GM18520 (cell line): ENCODE measurements around the gene CHSY3.
A peak's percentile ranks its signal among the peaks of the same experiment; 100 is the strongest.
"Not testable (repeated sequence)": the region's sequence is repeated elsewhere in the genome, so short reads cannot be mapped to it uniquely, and the experiment has no call there.

Source experiments
- ATAC-seq: cut with Tn5 transposase; IDR thresholded peaks from one replicate; pipeline ENCODE4 v1.9.1; 2021; ENCODE audit not compliant: unreplicated experiment

CHSY3 gene

DNA sequence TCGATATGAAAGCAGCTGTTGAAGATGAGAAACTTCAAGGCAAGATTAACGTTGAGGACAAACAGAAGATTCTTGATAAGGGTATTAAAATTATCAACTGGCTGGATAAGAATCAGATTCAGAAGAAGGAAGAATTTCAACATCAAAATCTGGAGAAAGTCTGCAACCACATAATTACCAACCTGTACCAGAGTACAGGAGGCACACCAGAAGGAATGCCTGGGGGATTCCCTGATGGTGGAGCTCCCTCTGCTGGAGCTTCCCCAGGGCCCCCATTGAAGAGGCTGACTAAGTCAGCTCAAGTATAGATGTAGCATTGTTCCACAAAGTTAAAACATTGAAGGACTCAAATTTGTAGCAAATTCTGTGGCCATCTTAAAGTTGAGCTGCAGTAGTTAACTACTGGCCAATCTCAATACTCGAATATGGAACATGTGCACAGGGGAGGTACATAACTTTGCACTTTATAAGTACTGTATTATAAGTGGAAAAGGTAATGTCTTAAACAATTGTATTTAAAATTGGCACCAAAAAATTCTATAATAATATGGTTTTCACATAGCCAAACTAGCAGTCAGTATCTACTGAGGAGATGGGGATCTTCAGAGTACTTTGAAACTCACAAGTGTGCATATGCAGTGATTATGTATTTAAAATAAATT is 237.5 kb downstream of the CHSY3 start:
- ATAC-seq = peak; percentile 61

DNA sequence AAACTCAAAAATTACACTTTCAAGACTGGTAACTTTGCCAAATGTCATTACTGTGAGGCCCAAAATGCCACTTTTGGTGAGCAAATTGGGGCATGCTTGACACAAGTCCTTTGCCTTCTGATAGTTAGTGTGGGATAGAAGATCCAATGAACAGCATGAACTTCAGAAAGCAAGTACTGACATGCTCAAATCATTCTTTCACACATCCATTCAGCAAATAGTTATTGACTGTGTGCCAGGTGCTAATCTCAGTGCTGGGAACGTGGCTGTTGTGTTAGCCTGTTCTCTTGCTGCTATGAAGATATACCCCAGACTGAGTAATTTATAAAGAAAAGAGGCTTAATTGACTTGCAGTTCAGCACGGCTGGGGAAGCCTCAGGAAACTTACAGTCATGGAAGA is 247.0 kb downstream of the CHSY3 start:
- ATAC-seq = no peak

DNA sequence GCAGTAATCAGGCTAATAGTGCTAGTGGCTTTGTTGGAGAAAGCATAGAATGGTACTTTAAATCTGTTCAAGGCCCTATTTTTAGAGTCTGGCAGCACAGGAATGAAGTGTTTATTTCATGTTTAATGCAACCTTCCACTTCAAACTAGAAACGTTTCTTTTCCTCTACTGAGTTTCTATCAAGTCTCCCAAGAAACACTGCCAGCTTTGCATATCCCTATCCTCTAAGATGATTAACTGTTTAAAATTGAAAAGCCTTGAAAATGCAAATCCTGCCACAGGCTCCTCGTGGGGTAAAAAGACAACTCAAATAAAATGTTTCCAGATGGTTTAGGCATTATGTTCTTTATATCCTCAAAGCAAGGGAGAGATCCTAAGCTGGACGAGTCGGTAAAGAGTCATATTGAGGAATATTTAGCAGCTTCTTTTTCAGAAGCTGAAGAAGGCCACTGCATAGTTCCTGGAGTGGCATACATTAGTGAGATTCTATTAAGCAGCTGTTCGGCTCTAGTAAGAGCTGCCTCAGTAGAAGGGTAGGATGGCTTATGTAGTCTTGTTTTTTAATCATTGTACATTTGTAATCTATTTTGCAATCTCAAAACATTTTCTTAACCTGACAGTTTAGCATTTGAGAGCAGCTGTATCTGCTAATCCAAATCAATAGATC is 251.2 kb downstream of the CHSY3 start:
- no peak for ATAC-seq

DNA sequence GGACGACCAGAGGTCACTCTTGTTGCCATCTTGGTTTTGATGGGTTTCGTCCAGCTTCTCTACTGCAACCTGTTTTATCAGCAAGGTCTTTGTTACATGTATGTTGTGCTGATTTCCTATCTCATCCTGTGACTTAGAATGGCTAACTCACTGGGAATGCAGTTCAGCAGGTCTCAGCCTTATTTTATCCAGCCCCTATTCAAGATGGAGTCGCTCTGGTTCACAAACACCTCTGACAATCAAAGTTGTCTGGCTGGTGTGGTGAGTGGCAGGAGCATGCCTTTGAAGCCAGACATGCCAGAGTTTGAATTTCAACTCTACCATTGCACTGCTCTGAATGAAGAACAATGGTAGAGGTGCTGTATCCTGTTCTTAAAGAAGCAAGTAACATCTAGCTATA is 253.8 kb downstream of the CHSY3 start:
- no peak for ATAC-seq

DNA sequence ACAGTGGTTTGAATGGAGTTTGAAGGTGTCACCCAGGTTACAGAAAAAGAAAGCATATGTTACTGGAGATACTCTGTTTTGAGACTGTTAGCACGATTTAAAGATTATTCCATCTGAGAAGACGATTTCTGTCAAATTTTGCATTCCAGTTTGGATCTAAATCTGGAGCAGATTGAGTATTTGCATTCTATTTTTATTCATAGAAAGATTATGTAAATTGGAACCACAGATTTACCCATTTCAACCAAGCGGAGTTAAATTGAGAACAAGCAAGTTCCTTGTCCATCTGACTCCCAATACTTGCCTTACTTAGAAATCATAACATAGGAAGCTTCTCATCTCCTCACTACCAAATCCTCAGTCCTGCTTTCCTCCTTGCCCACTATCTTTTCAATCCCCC is 255.7 kb downstream of the CHSY3 start:
- no peak for ATAC-seq

DNA sequence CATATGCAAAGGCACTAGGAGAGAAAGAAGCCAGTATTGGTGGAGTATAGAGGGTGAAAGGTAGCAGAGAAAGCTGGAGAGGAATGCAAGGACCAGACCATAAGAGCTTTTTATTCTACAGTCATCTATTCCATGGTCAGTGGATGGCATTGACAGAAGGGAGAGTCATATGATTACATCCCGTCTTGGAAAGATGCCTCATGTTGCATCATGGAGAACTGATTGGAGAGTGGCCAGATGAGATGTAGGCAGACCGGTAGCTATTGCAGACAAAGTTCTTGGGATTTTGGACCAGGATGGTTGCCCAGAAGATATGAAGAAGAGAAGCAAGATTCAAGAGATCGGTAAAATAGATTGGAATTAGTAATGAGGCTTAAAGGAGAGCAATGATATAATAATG is 260.7 kb downstream of the CHSY3 start:
- no peak for ATAC-seq

DNA sequence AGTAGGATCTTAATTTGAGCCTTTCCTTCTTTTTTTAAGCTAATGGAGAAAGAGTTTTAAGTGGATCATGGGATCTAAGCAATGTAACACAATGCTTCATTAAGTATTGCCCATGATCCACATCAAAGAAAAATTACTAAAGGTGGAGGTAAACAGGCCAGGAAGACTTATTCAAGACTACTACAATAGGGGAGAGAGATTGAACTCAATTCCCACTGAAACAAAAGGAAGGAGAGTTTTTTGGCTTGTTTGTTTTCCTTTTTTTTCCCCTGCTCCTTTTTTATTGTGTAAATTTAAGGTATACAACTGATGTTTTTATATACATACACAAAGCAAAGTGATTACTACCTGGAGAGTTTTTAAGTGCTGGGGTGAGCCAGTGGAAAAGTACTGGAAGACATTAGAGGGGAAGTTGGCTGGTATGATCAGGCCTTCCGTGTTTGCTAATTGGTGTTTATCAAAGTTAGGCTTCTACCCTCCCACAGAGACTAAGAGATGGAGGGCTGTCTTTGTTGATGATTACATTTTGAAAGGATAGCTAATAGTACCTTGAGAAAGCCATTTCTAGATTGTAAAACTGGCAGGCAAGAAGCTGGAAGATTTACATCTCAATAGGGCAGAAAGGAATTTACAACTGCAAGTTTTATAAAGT is 262.7 kb downstream of the CHSY3 start:
- no peak for ATAC-seq

DNA sequence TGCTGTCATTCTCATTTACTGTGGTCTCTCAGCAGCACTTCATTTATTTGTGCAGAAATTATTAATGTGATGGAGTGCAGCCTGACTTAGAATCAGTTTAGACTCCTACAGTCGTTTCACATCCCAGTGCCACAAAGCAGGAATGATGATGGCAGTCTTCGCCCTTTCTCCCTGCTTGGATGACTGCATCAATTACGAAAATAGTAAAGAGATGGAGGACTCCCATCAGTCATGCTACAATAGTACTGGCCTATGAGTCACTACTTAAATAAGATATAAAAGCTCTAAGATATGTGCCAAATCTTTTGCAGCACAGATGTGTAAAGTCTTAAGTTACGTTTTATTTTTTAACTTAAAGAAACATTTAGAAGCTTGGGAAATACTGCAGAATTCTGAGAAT is 263.9 kb downstream of the CHSY3 start:
- no peak for ATAC-seq

DNA sequence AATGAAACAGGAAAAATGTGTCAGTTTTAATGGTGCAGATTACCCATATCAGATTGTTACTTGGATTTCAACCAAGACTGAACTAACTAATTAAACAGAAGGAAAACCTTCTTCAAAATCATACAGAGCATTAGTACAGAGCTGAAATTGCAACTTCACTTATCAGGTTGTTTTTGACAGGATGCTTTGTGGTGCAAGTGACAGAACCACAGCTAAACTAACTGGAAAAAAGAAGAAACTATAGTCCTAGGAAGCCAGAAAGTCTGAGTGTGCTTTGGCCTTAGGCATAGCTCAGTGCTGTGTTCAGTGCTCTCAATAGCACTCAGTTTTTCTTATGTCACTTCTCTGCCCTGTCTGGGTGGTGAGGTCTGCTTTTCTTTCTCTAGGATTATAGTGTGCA is 267.4 kb downstream of the CHSY3 start:
- ATAC-seq = no peak

DNA sequence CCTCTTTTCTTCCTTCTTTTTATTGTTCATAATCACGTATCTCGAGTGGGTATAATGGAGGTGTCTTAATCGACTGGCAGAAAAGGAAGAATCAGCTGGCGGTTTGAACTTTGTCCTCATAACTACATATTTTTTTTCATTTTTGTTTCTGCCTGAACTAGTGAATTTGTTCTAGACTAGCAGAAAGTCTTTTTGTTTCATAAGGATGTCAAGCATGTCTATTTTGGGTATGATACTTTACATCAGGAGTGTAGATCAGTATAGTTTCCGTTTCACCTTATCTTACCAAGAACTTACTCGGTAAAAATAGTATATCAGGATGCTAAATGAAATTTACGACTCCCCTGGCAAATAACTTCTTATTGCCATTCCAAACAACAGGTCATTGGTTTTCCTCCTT is 278.9 kb downstream of the CHSY3 start:
- no peak for ATAC-seq

DNA sequence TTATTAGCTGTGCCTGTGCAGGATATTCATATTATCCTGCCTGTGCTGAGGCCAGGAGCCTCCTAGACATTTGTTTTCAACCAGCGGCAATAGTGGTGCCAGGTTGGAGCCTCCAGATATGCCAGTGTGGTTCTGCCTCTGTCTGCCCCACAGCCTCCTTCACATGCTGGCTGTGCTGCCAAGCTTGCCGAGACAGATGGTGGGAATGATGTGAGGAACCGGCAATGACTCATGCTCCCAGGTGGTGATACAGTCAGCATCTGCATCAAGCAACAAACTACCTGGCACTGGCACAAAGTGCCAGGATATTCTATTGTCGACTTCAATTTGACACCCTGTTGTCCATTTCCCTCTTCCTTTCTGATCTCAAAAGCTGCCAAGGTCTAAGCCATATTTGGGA is 285.7 kb downstream of the CHSY3 start:
- no peak for ATAC-seq

DNA sequence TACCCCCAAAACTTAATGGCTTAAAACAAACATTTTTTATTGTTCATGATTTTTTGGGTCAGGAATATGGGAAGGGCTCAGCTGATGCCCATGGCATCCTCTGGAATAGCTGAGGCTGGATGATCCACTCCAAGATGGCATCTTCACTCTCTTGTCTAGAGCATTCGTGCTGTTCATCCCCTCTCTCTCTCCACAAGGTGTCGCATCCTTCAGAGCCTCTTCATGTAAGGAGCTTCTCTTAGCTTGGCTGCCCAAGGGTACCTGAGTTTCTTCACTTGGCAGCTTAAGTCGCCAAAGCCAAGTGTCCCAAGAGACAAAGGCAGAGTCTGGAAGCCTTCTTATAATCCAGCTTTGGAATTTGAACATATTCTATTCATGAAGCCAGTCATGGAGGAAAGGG is 294.7 kb downstream of the CHSY3 start:
- ATAC-seq = peak; percentile 80

DNA sequence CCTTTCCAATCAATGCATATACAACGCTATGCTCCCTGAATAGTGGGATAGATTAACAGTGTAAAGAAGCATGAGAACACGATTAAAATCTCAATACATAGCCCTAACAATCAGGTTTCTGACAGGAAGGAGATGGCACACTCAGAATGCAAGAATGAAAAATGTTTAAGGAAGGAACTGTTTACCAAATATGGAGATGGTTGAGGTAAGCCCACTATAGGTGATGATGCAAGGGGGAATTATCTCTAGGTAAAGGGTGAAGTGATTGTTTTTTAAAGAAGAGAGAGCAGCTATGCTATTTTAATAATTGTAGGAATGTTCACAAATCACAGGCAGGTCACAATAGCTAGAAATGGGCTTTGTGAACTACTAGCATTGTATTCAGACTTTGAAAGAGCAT is 302.4 kb downstream of the CHSY3 start:
- ATAC-seq = no peak

DNA sequence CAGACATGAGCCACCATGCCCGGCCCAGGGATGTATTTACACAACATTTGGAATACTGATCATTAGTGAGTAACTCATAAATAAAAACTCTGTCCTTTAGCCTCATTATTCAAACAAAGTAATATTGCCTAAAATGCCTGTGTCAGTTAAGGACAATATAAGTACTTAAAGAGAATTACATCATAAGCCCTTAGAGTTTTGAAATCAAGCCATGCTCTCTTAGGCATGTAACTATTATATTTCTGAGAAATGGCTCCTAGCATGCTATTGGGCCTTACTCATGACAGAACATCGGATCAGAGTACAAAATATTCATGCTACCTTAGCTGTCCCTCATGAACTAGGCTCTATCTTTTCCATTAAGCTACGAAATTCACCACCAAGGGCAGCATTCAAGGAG is 309.3 kb downstream of the CHSY3 start:
- no peak for ATAC-seq

DNA sequence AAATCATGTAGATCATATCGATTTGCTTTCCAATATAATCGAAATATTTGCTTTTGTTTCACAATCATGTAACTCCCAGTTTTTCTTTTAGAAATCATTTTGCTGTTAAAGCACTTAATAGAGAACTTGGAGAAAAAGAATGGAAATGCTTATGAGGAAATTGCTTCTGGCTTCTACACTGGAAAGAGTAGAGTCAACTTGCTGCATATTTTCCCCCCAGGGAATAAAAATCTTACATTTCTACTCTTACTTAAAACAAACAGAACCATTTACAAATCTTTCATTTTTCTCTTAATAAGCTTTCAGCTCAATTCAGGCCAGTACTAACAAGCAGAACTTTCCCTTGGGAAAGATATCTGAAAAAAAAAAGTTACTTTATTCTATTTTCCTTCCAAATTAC is 312.0 kb downstream of the CHSY3 start:
- ATAC-seq = no peak

DNA sequence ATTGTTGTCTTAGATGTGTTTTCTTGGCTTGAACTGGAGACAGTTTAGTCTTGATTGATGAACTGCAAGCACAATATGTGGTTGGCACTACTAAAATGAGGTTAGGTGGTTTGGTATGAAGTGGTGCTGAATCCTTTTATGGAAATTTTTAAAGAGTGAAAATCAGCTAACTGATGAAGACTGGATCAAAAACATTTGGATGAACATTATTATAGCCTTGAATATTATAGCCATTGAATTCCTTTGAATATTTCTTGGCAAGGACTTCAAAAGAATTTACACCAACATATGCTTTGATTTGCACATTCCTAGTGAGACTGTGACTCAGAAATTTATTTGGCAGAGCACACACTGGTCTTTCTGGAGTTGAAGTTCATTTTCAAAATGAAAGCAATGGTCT is 318.3 kb downstream of the CHSY3 start:
- ATAC-seq = no peak

DNA sequence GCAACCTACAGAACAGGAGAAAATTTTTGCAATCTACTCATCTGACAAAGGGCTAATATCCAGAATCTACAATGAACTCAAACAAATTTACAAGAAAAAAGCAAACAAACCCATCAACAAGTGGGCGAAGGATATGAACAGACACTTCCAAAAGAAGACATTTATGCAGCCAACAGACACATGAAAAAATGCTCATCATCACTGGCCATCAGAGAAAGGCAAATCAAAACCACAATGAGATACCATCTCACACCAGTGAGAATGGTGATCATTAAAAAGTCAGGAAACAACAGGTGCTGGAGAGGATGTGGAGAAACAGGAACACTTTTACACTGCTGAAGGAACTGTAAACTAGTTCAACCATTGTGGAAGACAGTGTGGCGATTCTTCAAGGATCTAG is 322.3 kb downstream of the CHSY3 start:
- not testable (repeated sequence) for ATAC-seq

DNA sequence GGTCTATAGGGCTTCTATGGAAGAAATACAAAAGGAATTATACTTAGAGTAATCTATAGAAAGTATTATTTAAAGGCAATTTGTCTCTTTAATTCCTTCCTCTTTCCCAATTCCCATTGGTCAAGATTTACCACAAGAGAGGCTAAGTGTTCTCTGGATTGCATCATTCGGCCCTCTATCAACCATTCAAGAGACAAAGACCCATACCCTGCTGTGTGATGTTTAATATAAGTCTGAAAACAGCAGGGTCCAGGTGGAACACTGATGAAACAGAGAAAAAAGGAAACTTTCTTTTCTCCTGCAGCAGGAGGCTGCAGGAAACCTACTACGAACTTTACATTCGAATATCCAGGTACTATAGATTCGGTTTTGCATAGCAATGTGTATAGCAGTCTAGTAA is 323.4 kb downstream of the CHSY3 start:
- ATAC-seq = no peak

DNA sequence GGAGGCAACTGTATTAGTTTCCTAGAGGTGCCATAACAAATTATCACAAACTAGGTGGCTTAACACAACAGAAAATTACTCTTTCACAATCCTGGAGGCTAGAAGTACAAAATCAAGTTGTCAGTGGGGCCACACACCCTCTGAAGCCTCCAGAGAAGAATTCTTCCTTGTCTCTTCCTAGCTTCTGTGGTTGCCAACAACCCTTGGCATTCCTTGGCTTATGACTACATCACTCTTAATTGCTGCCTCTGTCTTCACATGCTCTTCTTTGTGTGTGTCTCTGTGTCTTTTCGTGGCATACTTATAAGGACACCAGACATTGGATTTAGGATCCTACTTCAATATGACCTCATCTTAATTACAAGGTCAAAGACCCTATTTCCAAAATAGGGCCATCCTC is 327.5 kb downstream of the CHSY3 start:
- ATAC-seq = no peak

DNA sequence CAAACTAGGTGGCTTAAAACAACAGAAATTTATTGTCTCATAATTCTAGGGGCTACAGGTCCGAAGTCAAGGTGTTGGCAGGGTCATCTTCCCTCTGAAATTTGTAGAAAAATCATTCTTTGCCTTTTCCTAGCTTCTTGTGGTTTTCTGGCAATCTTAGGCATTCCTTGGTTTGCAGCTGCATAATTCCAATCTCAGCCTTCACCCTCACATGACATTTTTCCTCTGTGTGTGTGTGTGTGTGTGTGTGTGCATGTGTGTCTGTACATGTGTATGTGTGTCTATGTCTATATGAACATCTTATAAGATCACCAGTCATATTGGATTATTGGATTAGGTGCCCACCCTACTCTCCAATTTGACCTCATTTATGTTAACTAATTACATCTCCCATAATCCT is 330.6 kb downstream of the CHSY3 start:
- no peak for ATAC-seq
